A673 (cell line): ENCODE measurements around the gene ATAD3C. TPM values are rescaled to one million over a fixed set of nuclear protein-coding genes. Genes with fewer than 3 reads are reported as not detected.

Source experiments
- BruUV-seq: library from RNA; stranded (reverse); fragments of 400-500 nt; replicated peaks from 2 replicates; lab custom pipeline; 2021; lab: Mats Ljungman, UMichigan
- CTCF ChIA-PET: fragments of 300-600 bp; sonication (Branson Sonifier 250); formaldehyde crosslinking; loops from one replicate; lab custom pipeline; 2022; ENCODE audit warnings: antibody characterized with exemption; lab: Charles Lee
- POLR2A ChIA-PET: fragments of 300-600 bp; sonication (Branson Sonifier 250); formaldehyde crosslinking; loops from one replicate; lab custom pipeline; 2022; ENCODE audit warnings: antibody characterized with exemption; ENCODE audit not compliant: low non-redundant PET; lab: Charles Lee
- DNase-seq: peaks from one replicate; pipeline ENCODE4 v3.0.0-alpha.2; 2015; ENCODE audit warnings: low spot score
- H3K27ac ChIP-seq: fragments of 200-600 bp; sonication (generic); 2 replicates; pipeline ENCODE4 v1.5.1; 2016; ENCODE audit warnings: mixed run types, low read depth, mild to moderate bottlenecking, mixed read lengths, antibody characterized with exemption, low read length; ENCODE audit not compliant: poor library complexity, severe bottlenecking
- H3K27me3 ChIP-seq: fragments of 200-600 bp; sonication (generic); replicated peaks from 2 replicates; pipeline ENCODE4 v1.6.1; 2017; ENCODE audit warnings: mixed run types, low read depth, mild to moderate bottlenecking, mixed read lengths, antibody characterized with exemption, low read length; ENCODE audit not compliant: insufficient read depth, poor library complexity
- H3K36me3 ChIP-seq: fragments of 200-600 bp; sonication (generic); 2 replicates; pipeline ENCODE4 v1.6.1; 2016; ENCODE audit warnings: mixed run types, mild to moderate bottlenecking, mixed read lengths, antibody characterized with exemption, low read length; ENCODE audit not compliant: insufficient read depth, poor library complexity, severe bottlenecking
- H3K4me1 ChIP-seq: fragments of 200-600 bp; sonication (generic); 2 replicates; pipeline ENCODE4 v1.6.1; 2017; ENCODE audit warnings: mixed run types, mild to moderate bottlenecking, mixed read lengths, antibody characterized with exemption, low read length; ENCODE audit not compliant: insufficient read depth, poor library complexity, severe bottlenecking
- H3K4me3 ChIP-seq: fragments of 200-600 bp; sonication (generic); 2 replicates; pipeline ENCODE4 v1.5.1; 2016; ENCODE audit warnings: low read depth, mixed run types, mild to moderate bottlenecking, mixed read lengths, low read length; ENCODE audit not compliant: poor library complexity, severe bottlenecking
- H3K9me3 ChIP-seq: fragments of 200-600 bp; sonication (generic); 2 replicates; pipeline ENCODE4 v1.6.1; 2016; ENCODE audit warnings: mixed run types, low read depth, mild to moderate bottlenecking, mixed read lengths, antibody characterized with exemption, low read length; ENCODE audit not compliant: poor library complexity, severe bottlenecking
- EZH2 ChIP-seq: fragments of 200-600 bp; sonication (generic); IDR thresholded peaks from 2 replicates; pipeline ENCODE4 v1.6.1; 2017; ENCODE audit warnings: borderline replicate concordance, low read depth, mild to moderate bottlenecking, mixed read lengths, antibody characterized with exemption, low read length; ENCODE audit not compliant: poor library complexity, severe bottlenecking
- intact Hi-C: fragments of 100-400 bp; cut with micrococcal nuclease; formaldehyde crosslinking; loops from one replicate; pipeline ENCODE4 v1.10.0; 2022; ENCODE audit not compliant: unreplicated experiment
- total RNA-seq: library from RNA; stranded (reverse); gene quantifications from 2 replicates; pipeline ENCODE4 v1.2.3, GENCODE V29; 2021
- TF ChIP-seq, protein P1 (sequence below): fragments of 300-800, 200-600 bp; sonication (generic); conservative IDR thresholded peaks from 2 replicates; pipeline ENCODE4 v1.5.1; 2017; ENCODE audit warnings: low read depth, mild to moderate bottlenecking, antibody characterized with exemption, low read length, moderate library complexity, mixed read lengths

Gene ATAD3C
- total RNA-seq, 1 experiment from 2014 or later = 0.39 TPM

DNA sequence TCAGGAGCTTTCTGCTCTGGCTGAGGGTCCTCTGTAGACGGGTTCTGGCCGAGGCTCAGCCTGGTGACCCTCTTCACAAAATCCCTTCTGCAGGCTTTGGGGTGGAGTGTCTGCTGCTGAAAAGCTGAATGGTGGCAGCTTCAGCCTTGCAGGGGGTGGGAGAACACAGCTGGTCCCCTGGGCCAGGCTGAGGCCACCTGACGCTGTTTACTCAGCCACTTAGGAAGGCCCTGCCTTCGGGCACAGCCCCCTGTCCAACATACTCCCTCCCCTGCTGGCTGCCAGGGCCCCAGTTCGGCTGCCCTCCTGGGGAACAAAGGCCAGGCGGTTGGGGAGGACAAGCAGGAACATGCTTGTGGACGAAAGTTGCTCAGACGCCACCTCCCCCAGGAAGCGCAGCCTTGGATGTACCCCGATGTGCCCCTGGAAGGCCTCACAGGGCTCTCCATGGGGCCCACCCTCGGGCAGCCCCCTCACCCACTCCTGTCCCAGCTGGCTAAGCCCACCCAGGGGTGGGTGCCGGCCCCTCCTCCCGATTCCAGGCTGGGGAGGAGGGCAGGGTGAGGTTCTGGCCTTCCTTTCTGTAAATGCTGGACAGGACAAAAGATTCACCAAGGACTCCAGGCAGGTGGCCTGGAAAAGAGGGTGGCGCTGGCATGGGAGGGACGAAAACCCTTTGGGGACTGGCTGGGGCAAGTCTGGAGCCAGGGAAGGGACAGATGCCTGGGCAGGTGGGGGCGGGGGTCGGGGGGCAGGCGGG, 28.2 kb upstream of the ATAD3C start, which contains the start of gene ANKRD65:
TSS of gene ANKRD65 (minus strand) at position 130 of the 760 bp plus-strand sequence. CDS start 271 bp downstream, outside the sequence.
- no peak for TF ChIP-seq EZH2
- TF ChIP-seq, protein P1, sequence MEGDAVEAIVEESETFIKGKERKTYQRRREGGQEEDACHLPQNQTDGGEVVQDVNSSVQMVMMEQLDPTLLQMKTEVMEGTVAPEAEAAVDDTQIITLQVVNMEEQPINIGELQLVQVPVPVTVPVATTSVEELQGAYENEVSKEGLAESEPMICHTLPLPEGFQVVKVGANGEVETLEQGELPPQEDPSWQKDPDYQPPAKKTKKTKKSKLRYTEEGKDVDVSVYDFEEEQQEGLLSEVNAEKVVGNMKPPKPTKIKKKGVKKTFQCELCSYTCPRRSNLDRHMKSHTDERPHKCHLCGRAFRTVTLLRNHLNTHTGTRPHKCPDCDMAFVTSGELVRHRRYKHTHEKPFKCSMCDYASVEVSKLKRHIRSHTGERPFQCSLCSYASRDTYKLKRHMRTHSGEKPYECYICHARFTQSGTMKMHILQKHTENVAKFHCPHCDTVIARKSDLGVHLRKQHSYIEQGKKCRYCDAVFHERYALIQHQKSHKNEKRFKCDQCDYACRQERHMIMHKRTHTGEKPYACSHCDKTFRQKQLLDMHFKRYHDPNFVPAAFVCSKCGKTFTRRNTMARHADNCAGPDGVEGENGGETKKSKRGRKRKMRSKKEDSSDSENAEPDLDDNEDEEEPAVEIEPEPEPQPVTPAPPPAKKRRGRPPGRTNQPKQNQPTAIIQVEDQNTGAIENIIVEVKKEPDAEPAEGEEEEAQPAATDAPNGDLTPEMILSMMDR = no peak
- Histone ChIP-seq H3K9me3 (no peaks in the 10 kb centered on the region), H3K36me3 (no peaks in the 10 kb centered on the region), H3K4me1 (no peaks in the 10 kb centered on the region), H3K4me3 (no peak within 1 kb of the TSS), H3K27ac (no peak within 1 kb of the TSS), H3K27me3 (no peaks in the 10 kb centered on the region)
- intact Hi-C loops = no loop called here
- POLR2A ChIA-PET = no interaction called here
- DNase-seq = no peak
- CTCF ChIA-PET = interaction anchor here (0.7 kb wide), 1 partner anchor 49 kb away, joined by 9 read pairs; no protein-coding TSS in a partner anchor
- no TSS peak for BruUV-seq

DNA sequence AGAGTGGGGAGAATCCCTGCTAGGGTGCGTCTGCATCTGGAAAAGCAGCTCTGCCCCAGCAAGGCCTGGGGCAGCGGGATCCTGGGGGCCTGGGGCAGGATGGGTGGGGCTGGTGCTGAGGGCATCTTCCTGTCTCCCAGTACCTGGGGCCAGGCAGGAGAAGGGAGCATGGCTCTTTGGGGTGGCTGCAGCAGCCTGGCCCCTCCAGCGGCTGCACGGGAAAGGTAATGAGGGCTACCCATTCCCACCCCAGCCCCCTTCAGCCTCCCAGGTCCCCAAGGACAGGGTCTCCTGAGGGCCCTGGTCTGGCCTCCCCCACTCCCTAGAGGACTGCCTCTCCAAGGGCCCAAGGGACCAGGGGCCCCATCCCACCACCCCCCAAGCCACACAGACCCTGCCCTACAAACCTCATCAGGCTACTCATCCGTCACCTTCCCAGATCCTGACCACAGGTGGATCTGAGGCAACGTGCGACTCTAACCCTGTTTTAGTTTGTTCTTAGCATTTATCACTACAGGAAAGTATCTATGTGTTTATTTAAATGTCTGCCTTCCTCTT, 27.5 kb upstream of the ATAD3C start:
- no TSS peak for BruUV-seq
- ChIA-PET CTCF (interaction anchor here (0.5 to 0.6 kb wide), 2 partner anchors 151 to 487 kb away, joined by 3 to 6 read pairs; no protein-coding TSS in a partner anchor), POLR2A (no interaction called here)
- TF ChIP-seq, protein P1 = no peak
- TF ChIP-seq EZH2 = no peak
- Histone ChIP-seq H3K27me3 (no peaks in the 10 kb centered on the region), H3K4me3 (no peak overlapping the region), H3K36me3 (no peaks in the 10 kb centered on the region), H3K9me3 (no peaks in the 10 kb centered on the region), H3K27ac (no peak overlapping the region), H3K4me1 (no peaks in the 10 kb centered on the region)
- no peak for DNase-seq
- intact Hi-C loops = no loop called here

DNA sequence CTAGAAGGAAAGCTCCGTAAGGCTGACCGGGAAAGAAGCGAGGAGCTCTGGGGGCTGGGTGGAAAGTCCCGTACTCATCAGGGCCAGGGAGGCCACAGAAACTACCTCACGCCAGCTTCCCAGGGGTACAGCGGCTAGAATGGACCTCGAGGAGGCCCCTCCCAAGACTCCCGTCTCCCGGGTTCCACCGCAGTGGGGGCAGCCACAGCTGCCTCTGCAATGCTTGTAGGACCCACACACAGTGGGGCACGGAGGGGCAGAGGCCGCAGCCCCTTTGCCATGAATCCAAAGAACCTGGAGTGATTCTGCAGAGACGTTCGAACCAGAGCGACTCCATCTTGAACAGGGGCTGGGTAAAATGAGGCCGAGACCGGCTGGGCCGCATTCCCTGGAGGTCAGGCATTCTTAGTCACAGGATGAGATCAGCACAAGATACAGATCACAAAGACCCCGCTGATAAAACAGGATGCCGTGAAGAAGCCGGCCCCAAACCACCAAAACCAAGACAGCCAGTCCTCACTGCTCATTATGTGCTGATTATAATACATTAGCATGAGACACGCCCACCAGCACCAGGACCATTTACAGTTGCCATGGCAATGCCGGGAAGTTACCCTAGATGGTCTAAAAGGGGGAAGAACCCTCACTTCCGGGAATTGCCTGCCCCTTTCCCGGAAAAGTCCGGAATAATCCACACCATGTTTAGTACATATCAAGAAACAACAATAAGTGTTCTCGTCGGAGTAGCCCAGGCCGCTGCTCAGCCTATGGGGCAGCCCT, 26.8 kb upstream of the ATAD3C start:
- intact Hi-C loops = no loop called here
- Histone ChIP-seq H3K27me3 (no peaks in the 10 kb centered on the region), H3K4me3 (no peak overlapping the region), H3K9me3 (no peaks in the 10 kb centered on the region), H3K36me3 (no peaks in the 10 kb centered on the region), H3K4me1 (no peaks in the 10 kb centered on the region), H3K27ac (no peak overlapping the region)
- BruUV-seq = no TSS peak
- ChIA-PET POLR2A (no interaction called here), CTCF (interaction anchor here (0.5 to 0.6 kb wide), 2 partner anchors 150 to 486 kb away, joined by 3 to 6 read pairs; no protein-coding TSS in a partner anchor)
- TF ChIP-seq, protein P1 = no peak
- TF ChIP-seq EZH2 = no peak
- DNase-seq = no peak
